GM23248 (cell line): ENCODE data around the gene CPLX1.

Experiments
- EZH2 ChIP-seq: fragments of 200-600 bp; sonication (generic); IDR thresholded peaks from 2 replicates; pipeline ENCODE4 v1.6.1; 2018; ENCODE audit warnings: antibody characterized with exemption, mild to moderate bottlenecking; ENCODE audit not compliant: insufficient read depth, poor library complexity, severe bottlenecking
- EZH2phosphoT487 ChIP-seq: fragments of 200-600 bp; sonication (generic); IDR thresholded peaks from 2 replicates; pipeline ENCODE4 v1.6.1; 2018; ENCODE audit warnings: antibody characterized with exemption, moderate library complexity, mild to moderate bottlenecking, low read depth; ENCODE audit not compliant: insufficient read depth

DNA sequence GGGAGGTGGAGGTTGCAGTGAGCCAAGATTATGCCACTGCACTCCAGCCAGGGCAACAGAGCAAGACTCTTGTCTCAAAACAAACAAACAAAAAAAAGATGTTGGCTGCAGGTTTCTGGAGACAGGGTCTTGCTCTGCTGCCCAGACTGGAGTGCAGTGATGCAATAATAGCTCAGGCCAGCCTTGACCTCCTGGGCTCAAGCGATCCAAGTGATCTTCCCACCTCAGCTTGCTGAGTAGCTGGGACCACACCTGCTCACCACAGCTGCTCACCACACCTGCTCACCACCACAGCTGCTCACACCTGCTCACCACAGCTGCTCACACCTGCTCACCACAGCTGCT lies 29.9 kb upstream of the CPLX1 start:
- TF ChIP-seq EZH2phosphoT487: no peak
- no peak for TF ChIP-seq EZH2
